ENCODE data around the gene POLA2. TPM values are rescaled to one million over a fixed set of nuclear protein-coding genes. Genes with fewer than 3 reads are reported as not detected.
A peak's percentile ranks its signal among the peaks of the same experiment; 100 is the strongest.

The POLA2 gene
- total RNA-seq, 1 experiment from 2014 or later = 25.3 TPM

DNA sequence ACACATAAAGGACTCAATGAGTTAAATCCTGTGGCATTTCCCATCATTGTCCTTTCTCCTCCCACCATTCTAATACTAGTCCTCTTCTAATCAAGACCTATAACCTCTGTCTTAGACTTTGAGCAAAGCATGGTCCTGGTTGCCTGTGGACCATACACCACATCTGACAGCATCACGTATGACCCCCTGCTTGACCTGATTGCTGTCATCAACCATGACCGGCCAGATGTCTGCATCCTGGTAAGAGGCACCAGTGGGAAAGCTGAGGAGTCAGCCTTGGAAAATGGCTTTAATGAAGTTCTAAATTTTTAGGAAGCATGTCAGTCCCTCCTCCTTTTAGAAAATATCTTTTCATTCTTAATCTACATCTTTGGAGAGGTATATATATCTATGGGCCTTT is 25.8 kb downstream of the POLA2 start:
- Histone ChIP-seq H3K27me3 (replicated peaks; ENCODE audit: control insufficient read depth, insufficient read depth, low read length) (no peaks in the 10 kb centered on the region), H3K9me3 (no peaks in the 10 kb centered on the region), H3K4me3 (ENCODE audit: low read depth, low read length) (no peak overlapping the region), H3K4me1 (peaks cover 26% of the 10 kb centered on the region), H3K36me3 (ENCODE audit: control insufficient read depth, insufficient read depth, low read length) (peaks cover 2% of the 10 kb centered on the region)
- peak overlapping the region; percentile 11 for H3K27ac Mint-ChIP-seq (ENCODE audit: unreplicated experiment)
- no peak overlapping the region for H3K4me3 Mint-ChIP-seq (ENCODE audit: unreplicated experiment)
- POLR2A ChIA-PET = no interaction called here
- no peaks in the 10 kb centered on the region for H3K27me3 Mint-ChIP-seq (ENCODE audit: insufficient read depth, unreplicated experiment)
- DNase-seq = no peak
- peaks cover 92% of the 10 kb centered on the region for H3K36me3 Mint-ChIP-seq (ENCODE audit: insufficient read depth, unreplicated experiment)
- H3K9me3 Mint-ChIP-seq (ENCODE audit: unreplicated experiment) = no peaks in the 10 kb centered on the region
- intact Hi-C loops (cut with micrococcal nuclease; ENCODE audit: unreplicated experiment) = no loop called here
- H3K4me1 Mint-ChIP-seq (ENCODE audit: low read depth, unreplicated experiment) = peaks cover 22% of the 10 kb centered on the region
- TF ChIP-seq, protein P1, sequence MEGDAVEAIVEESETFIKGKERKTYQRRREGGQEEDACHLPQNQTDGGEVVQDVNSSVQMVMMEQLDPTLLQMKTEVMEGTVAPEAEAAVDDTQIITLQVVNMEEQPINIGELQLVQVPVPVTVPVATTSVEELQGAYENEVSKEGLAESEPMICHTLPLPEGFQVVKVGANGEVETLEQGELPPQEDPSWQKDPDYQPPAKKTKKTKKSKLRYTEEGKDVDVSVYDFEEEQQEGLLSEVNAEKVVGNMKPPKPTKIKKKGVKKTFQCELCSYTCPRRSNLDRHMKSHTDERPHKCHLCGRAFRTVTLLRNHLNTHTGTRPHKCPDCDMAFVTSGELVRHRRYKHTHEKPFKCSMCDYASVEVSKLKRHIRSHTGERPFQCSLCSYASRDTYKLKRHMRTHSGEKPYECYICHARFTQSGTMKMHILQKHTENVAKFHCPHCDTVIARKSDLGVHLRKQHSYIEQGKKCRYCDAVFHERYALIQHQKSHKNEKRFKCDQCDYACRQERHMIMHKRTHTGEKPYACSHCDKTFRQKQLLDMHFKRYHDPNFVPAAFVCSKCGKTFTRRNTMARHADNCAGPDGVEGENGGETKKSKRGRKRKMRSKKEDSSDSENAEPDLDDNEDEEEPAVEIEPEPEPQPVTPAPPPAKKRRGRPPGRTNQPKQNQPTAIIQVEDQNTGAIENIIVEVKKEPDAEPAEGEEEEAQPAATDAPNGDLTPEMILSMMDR (IDR thresholded peaks at IDR 0.05; ENCODE audit: insufficient read depth in 1 of 2, low read depth in 1 of 2, low read length in 1 of 2, severe bottlenecking in 1 of 2, unreplicated experiment in 1 of 2) = no peak
- CTCF ChIA-PET = no interaction called here
- BruUV-seq (replicated peaks) = no TSS peak

DNA sequence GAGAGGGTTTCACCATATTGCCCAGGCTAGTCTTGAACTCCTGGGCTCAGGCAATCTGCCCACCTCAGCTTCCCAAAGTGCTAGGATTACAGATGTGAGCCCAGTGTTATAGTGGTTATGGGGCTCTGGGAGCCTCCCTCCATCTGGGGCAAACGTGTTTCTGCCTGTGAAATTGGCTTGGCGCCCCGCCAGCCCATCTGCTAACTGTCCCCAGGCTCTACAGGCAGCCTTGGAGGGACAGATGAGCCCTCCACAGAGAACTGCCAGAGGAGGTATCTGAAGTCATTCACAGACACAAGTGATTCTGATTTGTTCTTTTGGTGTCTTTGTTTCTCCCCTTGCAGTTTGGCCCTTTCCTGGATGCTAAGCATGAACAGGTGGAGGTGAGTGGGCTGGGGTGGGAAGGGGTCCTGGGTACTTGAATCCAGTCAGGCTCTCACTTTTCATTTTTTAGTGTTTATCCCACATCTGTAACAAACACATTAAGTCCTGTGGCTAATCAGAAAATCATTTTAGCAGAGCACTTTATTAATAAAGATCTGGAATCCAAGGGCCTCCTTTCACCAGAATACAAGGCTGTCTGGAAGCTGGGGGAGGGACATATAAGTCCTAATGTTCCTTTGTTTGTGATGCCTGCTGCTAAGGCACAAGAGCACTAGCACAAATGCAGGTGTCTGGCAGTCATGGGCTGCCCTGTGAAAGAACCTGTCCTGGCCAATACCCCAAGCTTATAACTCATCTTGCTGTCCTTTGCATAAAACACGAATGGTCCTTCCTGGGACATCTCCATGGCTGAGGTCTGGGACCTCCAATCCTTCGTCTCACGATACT is 27.2 kb downstream of the POLA2 start:
- H3K4me1 Mint-ChIP-seq (ENCODE audit: low read depth, unreplicated experiment) = peaks cover 31% of the 10 kb centered on the region
- H3K9me3 Mint-ChIP-seq (ENCODE audit: unreplicated experiment) = no peaks in the 10 kb centered on the region
- no peak overlapping the region for H3K4me3 ChIP-seq (ENCODE audit: low read depth, low read length)
- H3K36me3 Mint-ChIP-seq (ENCODE audit: insufficient read depth, unreplicated experiment) = peaks cover 90% of the 10 kb centered on the region
- no peak overlapping the region for H3K4me3 Mint-ChIP-seq (ENCODE audit: unreplicated experiment)
- TF ChIP-seq, protein P1 (IDR thresholded peaks at IDR 0.05; ENCODE audit: insufficient read depth in 1 of 2, low read depth in 1 of 2, low read length in 1 of 2, severe bottlenecking in 1 of 2, unreplicated experiment in 1 of 2) = no peak
- H3K27me3 ChIP-seq (replicated peaks; ENCODE audit: control insufficient read depth, insufficient read depth, low read length) = no peaks in the 10 kb centered on the region
- no peaks in the 10 kb centered on the region for H3K9me3 ChIP-seq
- ChIA-PET CTCF (interaction anchor here (0.5 to 1.2 kb wide), 3 partner anchors 13 to 626 kb away, joined by 3 to 4 read pairs (median 3); no protein-coding TSS in a partner anchor), POLR2A (no interaction called here)
- peaks cover 2% of the 10 kb centered on the region for H3K36me3 ChIP-seq (ENCODE audit: control insufficient read depth, insufficient read depth, low read length)
- peaks cover 38% of the 10 kb centered on the region for H3K4me1 ChIP-seq
- no TSS peak for BruUV-seq (replicated peaks)
- no peak overlapping the region for H3K27ac Mint-ChIP-seq (ENCODE audit: unreplicated experiment)
- intact Hi-C loops (cut with micrococcal nuclease; ENCODE audit: unreplicated experiment) = no loop called here
- H3K27me3 Mint-ChIP-seq (ENCODE audit: insufficient read depth, unreplicated experiment) = no peaks in the 10 kb centered on the region
- no peak for DNase-seq

DNA sequence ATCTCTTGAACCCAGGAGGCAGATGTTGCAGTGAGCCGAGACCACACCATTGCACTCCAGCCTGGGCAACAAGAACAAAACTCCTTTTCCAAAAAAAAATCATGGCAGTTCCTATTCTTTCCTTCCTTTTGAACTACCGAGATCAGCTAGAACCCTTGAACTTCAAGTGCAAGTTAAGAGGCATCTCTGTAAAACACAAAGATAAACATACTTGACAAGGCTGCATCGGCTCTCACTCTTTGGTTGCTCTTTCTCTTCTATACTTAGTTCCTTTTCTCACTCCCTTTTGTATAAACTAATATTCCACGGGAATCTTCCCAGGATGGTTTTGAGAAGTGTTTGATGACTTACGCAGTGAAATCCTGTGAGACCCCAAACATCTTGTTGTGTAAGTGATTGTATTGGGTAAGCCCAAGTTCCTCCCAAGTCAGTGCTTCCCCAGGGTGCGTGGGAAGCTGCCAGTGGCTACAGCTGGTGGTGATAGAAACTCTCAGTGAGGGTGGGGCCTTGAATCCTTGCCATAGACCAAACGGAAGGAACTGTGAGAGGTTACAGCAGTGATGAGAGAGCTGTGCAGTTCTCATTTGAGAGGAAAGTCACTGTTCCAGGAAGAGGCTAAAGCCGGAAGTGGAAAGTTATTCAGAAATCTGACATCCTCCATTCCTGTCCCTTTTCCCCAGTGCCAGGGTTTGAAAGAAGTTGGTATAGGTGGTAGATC is 28.8 kb downstream of the POLA2 start:
- Histone ChIP-seq H3K9me3 (no peaks in the 10 kb centered on the region), H3K27me3 (replicated peaks; ENCODE audit: control insufficient read depth, insufficient read depth, low read length) (no peaks in the 10 kb centered on the region), H3K4me1 (peaks cover 47% of the 10 kb centered on the region), H3K4me3 (ENCODE audit: low read depth, low read length) (no peak overlapping the region), H3K36me3 (ENCODE audit: control insufficient read depth, insufficient read depth, low read length) (peaks cover 5% of the 10 kb centered on the region; the same call in 1 of the 2 replicates)
- TF ChIP-seq, protein P1 (IDR thresholded peaks at IDR 0.05; ENCODE audit: insufficient read depth in 1 of 2, low read depth in 1 of 2, low read length in 1 of 2, severe bottlenecking in 1 of 2, unreplicated experiment in 1 of 2) = no peak
- Mint-ChIP-seq H3K4me1 (ENCODE audit: low read depth, unreplicated experiment) (peaks cover 46% of the 10 kb centered on the region), H3K27me3 (ENCODE audit: insufficient read depth, unreplicated experiment) (no peaks in the 10 kb centered on the region), H3K27ac (ENCODE audit: unreplicated experiment) (peak overlapping the region; percentile 97), H3K4me3 (ENCODE audit: unreplicated experiment) (peak overlapping the region; percentile 83), H3K9me3 (ENCODE audit: unreplicated experiment) (no peaks in the 10 kb centered on the region), H3K36me3 (ENCODE audit: insufficient read depth, unreplicated experiment) (peaks cover 91% of the 10 kb centered on the region)
- ChIA-PET CTCF (interaction anchor here (0.8 to 2.3 kb wide), 4 partner anchors 15 to 39 kb away, joined by 3 to 26 read pairs (median 8); partner anchors contain the start of gene CDC42EP2), POLR2A (interaction anchor here (0.6 to 2.4 kb wide), 4 partner anchors 13 to 155 kb away, joined by 3 to 18 read pairs (median 6); partner anchors contain the start of genes CDC42EP2 and POLA2)
- intact Hi-C loops (cut with micrococcal nuclease; ENCODE audit: unreplicated experiment) = no loop called here
- no peak for DNase-seq
- BruUV-seq (replicated peaks) = no TSS peak
